ENCODE data around the gene PAPPA.

PAPPA gene

DNA sequence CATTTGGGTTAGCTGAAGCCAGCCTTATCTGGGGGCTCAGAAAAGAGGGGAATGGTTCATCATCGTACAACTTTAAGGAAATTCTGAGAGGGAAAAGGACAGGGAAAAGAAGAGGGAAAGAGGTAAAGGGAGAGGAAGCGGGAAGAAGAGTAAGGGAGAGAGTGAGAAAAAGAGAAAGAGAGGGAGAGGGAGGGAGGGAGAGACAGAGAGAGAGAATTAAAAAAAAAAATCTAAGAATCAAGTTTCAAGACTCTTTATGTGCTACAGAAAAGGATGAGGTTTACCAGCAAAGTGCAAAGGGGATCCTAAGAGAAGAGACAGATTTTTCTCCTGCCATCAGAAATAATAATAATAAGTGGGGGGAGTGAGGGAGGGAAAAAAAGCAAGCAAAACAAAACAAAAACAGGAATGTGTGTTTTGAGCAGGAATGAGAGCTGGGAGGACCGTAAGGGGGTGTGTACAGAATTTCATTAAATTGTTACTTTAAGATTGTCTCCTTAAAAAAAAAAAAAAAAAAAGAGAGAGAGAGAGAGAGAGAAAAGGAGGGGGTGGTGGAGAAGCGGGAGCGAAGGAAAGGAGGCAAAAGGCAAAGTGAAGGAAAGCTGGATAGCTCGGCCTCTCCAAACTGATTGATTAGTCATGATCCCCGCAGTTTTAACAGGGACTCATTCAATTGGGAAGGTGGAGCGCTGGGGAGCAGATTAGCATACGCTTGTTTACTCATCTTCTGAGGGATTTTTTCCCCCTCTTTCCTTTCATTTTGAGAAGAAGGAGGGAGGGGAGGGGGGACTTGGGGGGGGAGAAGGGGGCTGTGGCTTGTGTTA lies 438 bp upstream of the PAPPA start:
- DNase-seq = no peak

DNA sequence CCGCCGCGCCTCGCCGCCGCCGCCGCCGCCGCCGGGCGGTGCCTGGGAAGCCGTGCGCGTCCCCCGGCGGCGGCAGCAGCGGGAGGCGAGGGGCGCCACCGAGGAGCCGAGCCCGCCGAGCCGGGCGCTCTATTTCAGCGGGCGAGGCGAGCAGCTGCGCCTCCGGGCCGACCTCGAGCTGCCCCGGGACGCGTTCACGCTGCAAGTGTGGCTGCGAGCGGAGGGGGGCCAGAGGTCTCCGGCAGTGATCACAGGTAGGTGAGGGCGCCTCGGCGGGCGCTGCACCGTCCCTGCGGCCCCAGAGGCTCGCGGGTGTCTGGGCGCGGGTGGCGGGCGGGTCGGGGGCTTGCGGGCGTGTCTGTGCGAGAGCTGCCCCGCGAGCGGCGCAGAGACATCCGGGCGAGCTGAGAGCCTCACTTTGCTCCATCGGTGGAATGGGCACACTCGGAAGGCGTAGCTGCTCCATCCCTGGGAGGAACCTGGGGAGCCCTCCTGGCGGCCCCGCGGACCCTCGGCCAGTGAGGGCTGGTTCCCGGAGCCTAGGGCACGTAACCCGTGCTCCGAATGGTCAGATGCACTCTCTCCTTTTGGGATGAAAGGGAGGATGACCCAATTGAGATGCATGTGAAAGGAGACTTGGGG lies 864 bp downstream of the PAPPA start:
- no peak for DNase-seq

DNA sequence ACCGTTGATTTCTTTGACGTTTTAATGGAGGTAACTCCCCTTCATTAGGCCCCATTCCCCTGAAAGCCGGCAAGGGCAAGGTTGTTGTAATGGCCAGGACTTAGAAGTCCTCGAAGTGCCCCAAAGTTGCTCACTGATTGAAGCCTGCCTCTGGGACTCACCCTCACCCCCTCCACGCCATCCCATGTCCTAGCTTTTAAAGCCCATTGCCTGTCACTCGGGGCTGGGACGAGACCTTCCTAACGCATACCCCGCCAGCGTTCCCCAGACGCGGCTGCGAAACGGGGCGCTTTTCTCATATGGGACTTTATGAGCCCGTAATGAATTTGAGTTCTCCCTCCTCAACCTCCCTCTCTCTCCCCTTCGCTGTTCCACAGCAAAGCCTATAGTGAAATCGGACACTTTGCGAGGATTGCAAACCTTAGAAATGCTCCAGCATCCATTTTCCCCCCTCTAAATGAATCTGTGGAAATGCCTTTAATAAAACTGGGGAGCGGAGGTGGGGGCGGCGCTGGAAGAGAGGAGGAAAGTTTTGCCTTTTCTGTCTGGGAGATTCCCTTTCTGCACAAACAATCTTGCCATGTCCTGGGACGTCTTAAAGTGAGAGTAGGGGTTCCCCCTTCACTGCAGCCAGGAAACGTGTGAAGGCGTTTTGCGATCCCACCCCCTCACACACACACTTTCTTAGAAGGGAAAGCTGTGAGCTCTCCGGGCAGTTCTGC lies 1.5 kb downstream of the PAPPA start:
- DNase-seq = no peak

DNA sequence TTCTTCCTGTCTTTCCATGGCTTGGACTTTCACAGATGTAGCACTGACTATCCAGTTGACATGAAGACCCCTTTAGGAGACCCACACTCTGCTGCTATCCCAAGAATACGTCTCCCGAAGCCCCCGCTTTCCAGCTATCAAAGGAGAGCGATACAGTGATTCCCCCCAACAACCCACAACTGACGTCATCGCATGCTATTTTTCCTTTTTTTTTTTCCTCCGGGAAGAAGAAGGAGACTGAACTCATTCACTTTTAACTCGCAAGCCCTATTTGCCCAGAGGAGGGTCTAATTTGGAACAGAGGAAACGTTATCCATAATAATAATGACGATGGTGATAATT lies 2.1 kb downstream of the PAPPA start:
- DNase-seq = no peak

DNA sequence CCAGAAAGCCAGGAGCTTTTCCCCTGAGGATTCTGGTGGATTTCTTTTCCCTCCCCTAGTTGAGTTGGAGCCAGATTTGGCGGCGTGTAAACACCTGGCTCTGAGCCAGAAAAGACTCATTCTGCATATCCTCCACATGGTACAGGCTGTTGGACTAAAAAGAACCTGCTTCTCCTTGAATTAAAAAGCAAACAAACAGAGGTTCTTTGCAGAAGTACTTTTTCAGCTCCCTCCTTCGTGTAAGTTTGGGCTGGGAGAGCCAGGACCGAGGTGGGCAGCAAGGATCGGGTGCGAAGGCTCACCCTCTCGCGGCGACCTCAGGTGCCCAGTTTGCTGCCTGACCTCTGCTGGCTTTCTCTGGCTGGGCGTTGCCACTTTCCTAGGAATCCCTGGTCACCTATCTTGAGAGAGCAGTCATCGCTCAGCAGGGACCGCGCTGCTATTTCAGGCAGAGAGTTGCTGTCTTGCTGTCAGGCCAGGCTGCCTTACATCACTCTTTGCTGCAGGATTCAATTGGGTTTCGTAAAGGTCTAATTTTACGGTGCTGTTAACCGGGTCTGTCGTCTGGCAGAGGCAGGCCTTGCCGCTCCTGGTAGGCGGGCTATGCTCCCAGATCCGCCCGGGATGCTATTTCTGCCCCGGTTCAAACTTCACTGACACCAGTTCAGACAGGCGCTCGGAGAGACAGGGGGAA lies 3.2 kb downstream of the PAPPA start:
- no peak for DNase-seq

DNA sequence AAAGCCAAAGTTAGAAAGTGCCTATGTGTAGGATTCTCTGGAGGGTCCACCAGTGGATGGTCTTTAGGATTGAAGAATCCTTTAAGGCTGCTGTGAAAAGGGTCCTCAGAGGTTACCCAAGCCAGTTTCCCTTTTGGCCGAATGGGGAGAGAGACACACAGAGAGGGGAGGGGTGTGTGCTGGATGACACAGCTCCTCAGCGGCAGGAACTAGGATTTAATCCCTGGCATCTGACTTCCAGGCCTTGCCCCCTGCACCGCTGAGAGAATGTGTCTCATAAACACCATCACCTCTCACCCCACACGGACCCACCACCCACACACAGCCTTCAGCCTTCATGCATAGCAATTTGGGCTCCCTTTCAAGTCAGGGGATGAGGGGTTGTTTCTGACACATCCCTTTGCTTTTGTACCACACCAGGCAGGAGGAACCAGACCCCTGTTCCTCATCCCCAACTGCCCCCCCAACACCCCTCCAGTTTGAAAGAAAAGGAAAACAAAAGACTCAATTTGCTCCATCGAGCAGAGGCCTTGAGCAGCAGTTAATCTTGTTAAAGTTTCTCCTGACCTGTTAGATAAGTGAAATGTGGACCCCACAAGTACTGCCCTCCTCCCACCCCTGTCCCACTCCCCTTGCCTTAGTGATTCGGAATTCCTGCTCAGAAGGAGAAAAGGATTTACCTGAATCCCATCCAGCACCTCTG lies 4.0 kb downstream of the PAPPA start:
- no peak for DNase-seq

DNA sequence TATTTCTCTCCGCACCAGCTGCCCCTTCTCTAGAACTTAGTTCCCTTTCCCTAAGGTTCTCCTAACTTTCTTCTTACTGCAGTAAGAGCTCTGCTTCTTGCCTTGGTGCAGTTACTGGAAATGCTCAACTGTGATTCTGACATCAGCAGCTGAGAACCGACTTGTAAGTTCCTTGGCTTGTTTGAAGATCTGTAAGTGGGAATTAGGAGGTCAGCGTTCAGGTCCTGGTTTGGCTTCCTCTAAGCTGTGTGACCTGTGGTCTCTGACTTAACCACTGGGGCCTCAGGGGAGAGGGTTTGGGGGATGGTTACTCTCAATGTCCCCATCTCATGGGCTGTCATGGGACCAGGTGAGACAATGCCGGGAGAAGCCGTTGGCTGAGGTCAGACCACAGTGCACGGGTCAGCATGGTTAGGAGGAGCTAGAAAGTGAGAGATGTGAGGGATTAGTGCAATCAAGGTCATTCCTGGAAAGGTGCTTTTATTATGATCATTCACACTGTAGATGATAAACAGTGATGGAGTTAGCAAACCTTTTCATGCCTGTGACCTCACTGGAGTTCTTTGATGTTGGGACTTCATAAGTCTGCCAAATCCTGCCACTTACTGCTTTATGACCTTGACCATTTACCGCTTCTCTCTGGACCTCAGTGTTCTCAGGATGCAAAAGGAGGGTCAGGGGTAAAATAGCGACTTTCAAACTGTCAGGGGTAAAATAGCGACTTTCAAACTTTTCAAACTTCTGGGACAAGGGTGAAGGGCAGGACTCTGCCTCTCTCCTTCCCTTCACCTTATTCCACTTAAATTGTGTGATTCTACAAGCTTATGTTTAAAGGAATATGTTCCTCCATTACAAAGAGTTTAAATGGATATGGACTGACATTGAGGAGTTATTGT lies 7.3 kb downstream of the PAPPA start:
- DNase-seq = no peak

DNA sequence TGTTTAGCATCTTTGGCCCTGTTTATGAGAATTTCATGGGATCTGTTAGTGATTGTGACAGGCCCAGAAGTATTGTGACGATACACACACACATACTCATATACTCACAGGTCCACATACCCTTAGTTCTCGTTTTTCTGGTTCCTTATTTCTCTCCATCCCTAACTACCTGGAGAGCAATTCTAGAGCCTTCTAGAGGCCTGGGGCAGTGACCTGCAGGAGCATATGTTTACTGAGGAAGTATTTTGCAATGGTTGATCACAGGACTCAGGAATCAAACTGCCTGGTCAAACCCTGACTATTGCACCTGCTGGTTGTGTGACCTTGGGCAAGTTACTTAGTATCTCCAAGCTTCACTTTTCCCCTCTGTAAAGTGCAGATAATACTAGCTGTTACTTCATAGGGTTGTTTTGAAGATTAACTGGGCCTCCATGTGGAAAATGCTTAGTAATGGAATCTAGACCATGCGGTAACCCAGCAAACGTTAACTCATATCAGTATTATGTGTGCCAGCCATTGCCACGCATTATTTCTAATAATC lies 8.7 kb downstream of the PAPPA start:
- DNase-seq = no peak

DNA sequence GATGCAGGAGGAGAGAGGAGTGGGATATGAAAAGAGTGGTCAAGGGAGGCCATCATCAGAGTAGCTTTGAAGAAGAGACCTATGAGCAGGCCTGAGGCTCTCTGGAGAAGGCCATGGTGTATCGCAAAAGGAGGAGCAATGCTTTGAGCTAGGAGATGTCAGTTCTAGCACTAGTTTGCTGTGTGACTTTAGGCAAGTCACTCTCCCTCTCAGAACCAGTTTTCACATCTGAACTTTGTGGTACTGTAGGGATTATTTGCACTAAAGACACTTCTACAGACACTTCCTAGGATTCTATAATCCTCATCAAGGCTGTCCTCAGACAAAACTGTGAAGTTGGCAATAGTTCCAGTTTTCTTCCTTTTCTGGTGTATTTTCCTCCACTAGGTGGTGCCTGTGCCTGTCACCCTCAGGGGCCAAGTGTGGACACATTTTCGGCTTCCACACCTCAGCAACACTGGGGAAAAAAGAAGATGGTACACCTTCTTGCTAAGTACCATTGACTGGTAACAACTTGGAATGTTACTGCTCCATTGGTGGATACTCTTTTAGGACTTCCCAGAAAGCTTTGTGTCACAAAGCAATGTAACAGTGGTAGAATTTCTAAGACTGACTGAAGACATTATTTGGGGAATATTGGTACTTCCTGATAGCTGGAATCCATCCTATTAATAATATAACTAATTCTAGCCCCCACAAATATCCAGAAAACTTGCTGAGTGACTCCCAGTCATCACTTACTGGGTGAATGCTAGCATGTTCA lies 9.9 kb downstream of the PAPPA start:
- peak in 1 of 2 donors; percentile 18 for DNase-seq

DNA sequence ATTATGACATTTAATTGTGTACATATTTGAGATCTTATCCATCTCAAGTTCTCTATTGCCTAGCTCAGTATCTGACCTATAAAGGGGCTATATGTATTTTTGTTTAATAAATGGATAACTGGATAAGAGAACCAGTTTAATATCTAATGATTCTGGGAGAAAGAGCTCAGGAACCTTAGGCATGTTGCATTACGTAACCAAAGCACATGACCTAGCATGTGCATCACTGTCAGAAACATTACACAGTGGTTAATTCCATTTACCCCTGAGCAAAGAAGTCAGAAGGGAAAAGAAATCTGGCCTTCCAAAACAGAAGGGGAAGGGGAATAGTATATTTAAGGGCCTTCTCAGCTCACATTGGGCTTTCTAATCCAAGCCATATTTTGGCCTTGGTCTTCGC lies 12.3 kb downstream of the PAPPA start:
- DNase-seq = no peak

DNA sequence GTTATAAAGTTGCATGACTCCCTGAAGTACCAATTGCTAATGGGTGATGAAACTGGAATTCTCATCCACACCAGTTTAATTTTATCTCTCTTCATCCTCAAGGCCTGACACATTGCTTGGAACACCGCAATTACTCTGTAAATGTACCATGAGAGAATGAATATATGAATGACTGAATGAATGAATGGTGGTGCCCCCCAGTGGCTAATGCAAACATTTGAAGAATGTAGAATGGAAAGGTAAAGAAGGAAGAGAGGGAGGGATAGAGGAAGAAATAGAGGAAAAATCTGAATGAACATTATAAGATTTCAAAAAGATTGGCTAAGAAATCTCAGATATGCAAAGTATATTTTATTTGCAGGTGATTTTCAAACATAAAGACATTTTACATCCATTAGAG lies 13.1 kb downstream of the PAPPA start:
- no peak for DNase-seq

DNA sequence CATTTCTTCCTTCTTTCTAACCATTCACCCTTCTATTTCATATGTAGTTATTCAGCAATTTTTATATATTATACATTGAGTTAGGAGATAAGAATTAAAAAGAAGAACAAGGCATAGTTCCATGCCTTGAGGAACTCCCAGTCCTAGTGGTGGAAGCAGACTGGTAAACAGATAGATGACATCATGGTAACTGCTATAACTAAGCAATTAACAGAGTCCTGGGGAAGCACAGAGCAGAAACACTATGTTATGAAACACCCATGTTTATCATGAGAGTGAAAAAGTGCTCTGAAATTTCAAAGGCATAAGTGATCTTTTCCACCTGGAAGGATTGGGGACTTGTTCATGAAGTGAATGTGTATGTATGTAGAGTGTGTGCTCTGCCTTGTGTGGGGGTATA lies 14.6 kb downstream of the PAPPA start:
- no peak for DNase-seq

DNA sequence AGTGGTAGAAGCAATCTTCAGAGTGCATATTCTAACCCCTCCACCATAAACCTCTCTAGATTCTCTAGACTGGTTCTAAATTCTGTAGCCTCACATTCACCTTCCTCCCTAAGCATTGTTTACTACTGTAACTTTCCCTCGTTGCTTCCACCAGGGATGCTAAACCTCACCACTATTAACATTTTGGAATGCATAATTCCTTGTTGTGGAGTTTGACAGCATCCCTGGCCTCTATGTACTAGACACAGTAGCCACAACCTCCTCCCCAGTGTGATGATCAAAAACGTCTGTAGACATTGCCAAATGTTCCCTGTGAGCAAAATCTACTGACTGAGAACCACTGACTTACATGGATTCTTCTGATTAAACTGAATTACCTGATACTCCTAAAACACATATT lies 18.6 kb downstream of the PAPPA start:
- DNase-seq = no peak

DNA sequence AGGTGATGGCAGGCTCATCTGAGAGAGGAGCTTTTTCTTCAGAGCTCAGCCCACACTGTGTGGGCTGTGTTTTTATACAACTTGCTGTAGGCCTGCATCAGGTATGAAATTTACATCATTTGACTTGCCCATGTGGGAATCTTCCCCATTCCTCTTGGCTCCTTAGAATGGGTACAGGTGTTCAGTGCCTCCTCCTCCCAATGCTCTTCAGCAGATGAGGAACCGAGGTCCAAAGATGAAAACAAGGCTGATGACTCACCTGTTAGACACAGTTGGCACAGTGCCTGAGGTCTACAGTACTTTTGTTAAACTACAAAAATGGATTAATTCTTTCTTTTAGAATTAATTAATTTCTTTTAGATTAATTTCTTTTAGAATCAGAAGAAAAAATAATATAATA lies 20.8 kb downstream of the PAPPA start:
- DNase-seq = no peak

DNA sequence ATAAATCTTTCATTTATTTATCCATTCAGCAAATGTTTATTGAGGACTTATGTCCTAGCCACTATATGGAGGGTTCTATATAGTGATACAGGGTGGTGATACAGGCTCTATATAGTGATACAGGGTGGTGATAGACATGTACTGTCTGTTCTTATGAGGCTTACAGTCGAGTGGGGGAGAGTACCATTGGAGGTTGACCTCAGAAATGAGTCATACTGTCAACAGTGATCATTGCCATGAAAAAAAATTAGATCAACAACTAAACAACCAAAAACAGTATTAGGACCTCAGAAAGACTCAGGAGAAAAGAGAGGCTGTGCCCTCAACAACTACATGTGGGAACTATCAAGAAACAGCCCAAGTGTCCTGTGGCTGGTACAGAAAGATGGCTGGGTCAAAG lies 22.0 kb downstream of the PAPPA start:
- DNase-seq = no peak

DNA sequence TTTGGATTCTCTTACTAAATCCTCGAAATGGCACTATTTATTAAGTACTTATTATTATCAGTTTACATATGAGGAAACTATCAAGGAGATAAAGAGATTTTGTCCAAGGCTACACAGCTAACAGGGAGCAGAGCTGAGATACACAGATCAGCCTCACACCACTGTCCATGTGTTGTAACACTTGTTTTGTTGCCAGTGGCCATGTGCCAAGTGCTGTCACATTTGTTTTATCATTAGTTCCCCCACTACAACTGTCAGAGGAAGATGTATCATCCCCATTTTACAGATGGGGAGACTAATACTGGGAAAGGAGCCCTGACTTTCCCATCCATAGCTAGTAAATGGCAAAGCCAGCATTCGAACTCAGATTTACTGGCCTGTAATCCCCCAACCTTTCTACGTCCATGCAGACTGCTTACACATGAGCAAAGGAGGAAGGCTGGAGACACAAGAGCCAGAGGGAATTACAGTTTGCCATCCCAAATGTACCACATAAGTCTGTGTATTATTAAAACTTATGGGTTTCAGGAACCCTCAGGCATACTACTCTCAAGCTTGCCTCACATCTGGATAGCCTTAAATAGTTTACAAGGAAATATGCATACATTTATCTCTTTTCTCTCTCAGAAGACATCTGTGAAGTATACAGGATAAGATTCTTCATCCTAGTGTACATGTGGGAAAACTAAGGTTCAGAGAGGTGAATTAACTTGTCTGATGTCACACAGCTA lies 25.1 kb downstream of the PAPPA start:
- DNase-seq = no peak

DNA sequence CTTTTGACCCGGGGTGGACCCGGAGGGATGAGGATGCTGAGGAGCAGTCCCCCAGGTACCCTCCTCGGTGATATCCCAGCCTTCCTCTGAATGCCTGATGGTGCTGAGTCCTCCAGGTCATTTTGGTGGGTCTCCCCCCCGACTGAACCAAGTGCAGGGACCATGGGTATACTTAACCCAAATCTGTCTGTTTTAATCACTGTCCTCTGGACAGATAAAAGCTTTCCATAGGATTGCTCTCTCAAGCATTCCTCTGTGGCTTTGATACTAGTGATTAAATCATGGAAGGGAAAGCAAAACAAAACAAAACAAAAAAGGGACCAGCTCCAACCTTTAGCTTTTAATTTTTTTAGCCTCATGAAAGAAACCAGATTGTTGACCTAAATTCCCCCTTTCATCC lies 26.0 kb downstream of the PAPPA start:
- DNase-seq = no peak

DNA sequence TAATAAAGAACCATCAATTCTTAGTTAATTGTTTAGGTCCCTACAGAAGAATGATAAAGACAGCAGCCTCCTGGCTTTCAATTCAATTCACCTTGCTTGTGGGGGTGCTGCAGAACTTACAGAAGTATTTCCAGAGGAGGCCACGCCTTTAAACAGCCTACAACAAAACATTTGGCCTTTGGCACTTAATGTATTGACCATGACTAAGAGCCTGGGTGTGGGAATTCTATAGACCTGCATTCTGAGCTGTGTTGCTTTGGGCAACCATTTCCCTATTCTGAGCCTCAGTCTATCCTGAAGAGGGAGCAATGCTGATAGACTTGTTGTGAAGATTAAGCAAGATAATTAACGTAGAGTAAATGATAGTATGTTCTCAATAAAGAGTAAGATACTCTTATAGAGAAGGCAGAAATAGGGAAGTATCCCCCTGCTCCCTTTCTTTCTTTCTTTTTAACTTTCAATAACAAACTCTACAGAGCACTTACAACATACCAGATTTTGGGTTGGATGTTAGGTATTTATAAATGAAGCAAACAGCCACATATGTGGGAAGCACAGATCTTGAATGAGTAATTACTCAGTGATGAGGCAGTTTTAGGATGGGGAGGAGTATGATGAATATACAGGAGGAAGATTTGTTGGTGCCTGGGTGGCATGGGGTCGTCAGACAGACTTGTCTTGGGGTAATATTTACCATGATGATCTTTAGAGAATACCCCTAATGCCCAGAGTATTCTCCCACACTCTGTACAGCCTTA lies 28.4 kb downstream of the PAPPA start:
- no peak for DNase-seq

DNA sequence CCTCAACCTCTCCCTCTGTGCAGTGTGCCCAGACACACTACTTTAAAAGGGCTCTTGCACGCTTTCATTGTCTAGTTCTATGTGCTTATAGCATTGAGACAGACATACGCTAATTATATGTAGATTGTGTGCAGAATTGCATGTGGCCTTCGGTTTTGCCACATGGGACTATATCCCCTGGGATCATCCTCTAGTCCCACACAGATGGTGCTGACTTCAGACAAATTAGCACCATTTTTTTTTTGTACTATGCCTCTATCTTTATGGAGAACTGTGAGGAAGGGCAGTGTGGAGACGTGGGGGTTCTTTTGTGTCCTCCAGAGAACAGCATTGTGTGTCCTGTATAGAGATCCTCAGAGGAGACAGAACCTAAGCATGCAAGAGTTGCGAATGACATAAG lies 29.3 kb downstream of the PAPPA start:
- no peak for DNase-seq

All from inflammatory macrophage (primary cell).